H1 (cell line): ENCODE measurements around the gene TAB3. TPM values are rescaled to one million over a fixed set of nuclear protein-coding genes. Genes with fewer than 3 reads are reported as not detected.

Source experiments
- CTCF ChIA-PET: fragments of 300-600 bp; sonication (Branson Sonifier 250); formaldehyde crosslinking; loops from one replicate; lab custom pipeline; 2021; ENCODE audit not compliant: partially characterized antibody; lab: Charles Lee
- POLR2A ChIA-PET: fragments of 300-600 bp; sonication (Branson Sonifier 250); formaldehyde crosslinking; loops from one replicate; lab custom pipeline; 2021; ENCODE audit warnings: inconsistent platforms; ENCODE audit not compliant: partially characterized antibody; lab: Charles Lee
- DNase-seq, 2 experiments: peaks; one replicate each; pipeline versions ENCODE4 v3.0.0 to v3.0.0-alpha.2; 2010 to 2022; ENCODE audit warnings: low spot score in 2 of 2, low read depth in 1 of 2, mixed read lengths in 1 of 2
- FAIRE-seq: peaks from 2 replicates; lab custom pipeline; 2011; peaks lifted over from hg19 to GRCh38; lab: Jason Lieb, UNC
- H2AFZ ChIP-seq: 2 replicates; pipeline ENCODE4 v1.8.1; 2012; ENCODE audit warnings: low read length, inconsistent platforms
- H2AK5ac ChIP-seq: 2 replicates; pipeline ENCODE4 v1.6.1; 2013; ENCODE audit warnings: low read depth, low read length
- H2BK120ac ChIP-seq: replicated peaks from 2 replicates; pipeline ENCODE3; 2013; ENCODE audit warnings: low read depth, low read length, inconsistent platforms
- H2BK12ac ChIP-seq: 2 replicates; pipeline ENCODE4 v1.6.1; 2013; ENCODE audit warnings: low read depth, low read length
- H2BK15ac ChIP-seq: 2 replicates; pipeline ENCODE4 v1.6.1; 2013; ENCODE audit warnings: low read length
- H2BK20ac ChIP-seq: 2 replicates; pipeline ENCODE4 v1.6.1; 2013; ENCODE audit warnings: low read length
- H2BK5ac ChIP-seq: 2 replicates; pipeline ENCODE4 v1.6.1; 2013; ENCODE audit warnings: low read depth, low read length
- H3K14ac ChIP-seq: 2 replicates; pipeline ENCODE4 v1.6.1; 2013; ENCODE audit warnings: inconsistent platforms; ENCODE audit not compliant: insufficient read length
- H3K18ac ChIP-seq: 2 replicates; pipeline ENCODE4 v1.6.1; 2013; ENCODE audit warnings: low read length; ENCODE audit errors: extremely low read depth
- H3K23ac ChIP-seq: 2 replicates; pipeline ENCODE4 v1.6.1; 2013; ENCODE audit warnings: inconsistent platforms; ENCODE audit not compliant: insufficient read length
- H3K23me2 ChIP-seq: 2 replicates; pipeline ENCODE4 v1.6.1; 2013; ENCODE audit warnings: low read depth, low read length
- H3K27ac ChIP-seq: 2 replicates; pipeline ENCODE4 v1.6.1; 2011; ENCODE audit warnings: low read depth, low read length, inconsistent platforms
- H3K27me3 ChIP-seq, 4 experiments: replicated peaks in 1 of 4; 1 replicate in 1 of 4; 2 replicates in 3 of 4; pipeline versions ENCODE4 v1.6.1 to v1.8.1; 2011 to 2013; ENCODE audit warnings: low read length in 3 of 4, mild to moderate bottlenecking in 3 of 4, inconsistent platforms in 2 of 4, mixed read lengths in 2 of 4, moderate library complexity in 1 of 4; ENCODE audit not compliant: control insufficient read depth in 3 of 4, insufficient read depth in 3 of 4; ENCODE audit errors: extremely low read depth in 1 of 4
- H3K36me3 ChIP-seq, 4 experiments: 2 replicates each; pipeline versions ENCODE4 v1.6.1 to v1.8.1; 2011 to 2013; ENCODE audit warnings: mild to moderate bottlenecking in 4 of 4, low read length in 3 of 4, moderate library complexity in 2 of 4, control low read depth in 1 of 4, inconsistent platforms in 1 of 4; ENCODE audit not compliant: insufficient read depth in 4 of 4, control insufficient read depth in 2 of 4
- H3K4ac ChIP-seq: replicated peaks from 2 replicates; pipeline ENCODE3; 2013; ENCODE audit warnings: low read length, low read depth, mixed read lengths, inconsistent platforms; ENCODE audit not compliant: insufficient read length
- H3K4me1 ChIP-seq, 4 experiments: replicated peaks in 1 of 4; 1 replicate in 1 of 4; 2 replicates in 3 of 4; pipeline versions ENCODE4 v1.6.1 to v1.8.1; 2011 to 2013; ENCODE audit warnings: low read length in 3 of 4, inconsistent platforms in 2 of 4, mixed read lengths in 1 of 4; ENCODE audit not compliant: insufficient read depth in 4 of 4, control insufficient read depth in 3 of 4
- H3K4me2 ChIP-seq, 2 experiments: 2 replicates each; pipeline versions ENCODE4 v1.6.1 to v1.8.1; 2011 to 2013; ENCODE audit warnings: low read depth in 2 of 2, low read length in 2 of 2, control low read depth in 1 of 2, inconsistent platforms in 1 of 2, mild to moderate bottlenecking in 1 of 2; ENCODE audit not compliant: insufficient read depth in 1 of 2
- H3K4me3 ChIP-seq, 4 experiments: fragments of 200-600, 300-600 bp in 1 of 4; sonication (generic), shearing (Covaris generic), sonication (Bioruptor Twin) in 1 of 4; 2 replicates each; pipeline versions ENCODE4 v1.5.1 to v1.8.1; 2011 to 2016; ENCODE audit warnings: low read length in 4 of 4, low read depth in 3 of 4, control low read depth in 2 of 4, inconsistent platforms in 2 of 4, mild to moderate bottlenecking in 2 of 4, mixed read lengths in 1 of 4, moderate library complexity in 1 of 4; ENCODE audit not compliant: insufficient read depth in 2 of 4; ENCODE audit errors: extremely low read depth in 1 of 4
- H3K56ac ChIP-seq: replicated peaks from 2 replicates; pipeline ENCODE3; 2013; ENCODE audit warnings: low read depth, mild to moderate bottlenecking, mixed read lengths, low read length, inconsistent platforms; ENCODE audit not compliant: insufficient read length
- H3K79me1 ChIP-seq: 2 replicates; pipeline ENCODE4 v1.6.1; 2013; ENCODE audit warnings: low read depth, low read length, control low read depth
- H3K79me2 ChIP-seq, 2 experiments: 2 replicates each; pipeline versions ENCODE4 v1.6.1 to v1.8.1; 2012 to 2013; ENCODE audit warnings: low read length in 2 of 2, mild to moderate bottlenecking in 2 of 2, inconsistent platforms in 1 of 2; ENCODE audit not compliant: insufficient read depth in 2 of 2, control insufficient read depth in 1 of 2
- H3K9ac ChIP-seq, 4 experiments: replicated peaks in 1 of 4; 1 replicate in 1 of 4; 2 replicates in 3 of 4; pipeline versions ENCODE4 v1.6.1 to v1.8.1; 2011 to 2013; ENCODE audit warnings: low read depth in 3 of 4, low read length in 3 of 4, control low read depth in 2 of 4, mild to moderate bottlenecking in 2 of 4, moderate library complexity in 2 of 4, inconsistent platforms in 1 of 4; ENCODE audit errors: extremely low read depth in 1 of 4
- H3K9me3 ChIP-seq, 2 experiments: 2 replicates each; pipeline versions ENCODE4 v1.6.1 to v1.8.1; 2012 to 2013; ENCODE audit warnings: mild to moderate bottlenecking in 2 of 2, moderate library complexity in 2 of 2, control low read depth in 1 of 2, inconsistent platforms in 1 of 2, low read depth in 1 of 2, low read length in 1 of 2, mixed read lengths in 1 of 2; ENCODE audit not compliant: insufficient read depth in 2 of 2
- H4K20me1 ChIP-seq, 2 experiments: replicated peaks in 1 of 2; 2 replicates each; pipeline versions ENCODE3 to v1.8.1; 2011 to 2013; ENCODE audit warnings: inconsistent platforms in 2 of 2, low read length in 2 of 2, mild to moderate bottlenecking in 1 of 2; ENCODE audit not compliant: insufficient read depth in 2 of 2, control insufficient read depth in 1 of 2
- H4K5ac ChIP-seq: 2 replicates; pipeline ENCODE4 v1.6.1; 2013; ENCODE audit warnings: low read length, low read depth, mixed read lengths, inconsistent platforms; ENCODE audit not compliant: insufficient read length
- H4K8ac ChIP-seq: 2 replicates; pipeline ENCODE4 v1.8.0; 2013; ENCODE audit warnings: mild to moderate bottlenecking, moderate library complexity, low read length, inconsistent platforms; ENCODE audit not compliant: insufficient read depth; ENCODE audit errors: extremely low read depth
- H4K91ac ChIP-seq: replicated peaks from 2 replicates; pipeline ENCODE3; 2013; ENCODE audit warnings: low read length, mixed read lengths, inconsistent platforms; ENCODE audit not compliant: insufficient read length
- BCL11A ChIP-seq, 2 experiments: IDR thresholded peaks; one replicate each; pipeline ENCODE4 v1.6.1; 2011; ENCODE audit warnings: low read depth in 2 of 2, low read length in 2 of 2, mild to moderate bottlenecking in 2 of 2
- CHD2 ChIP-seq: IDR thresholded peaks from 2 replicates; pipeline ENCODE4 v1.6.1; 2012; ENCODE audit warnings: low read length, improper control_type of control experiment
- GABPA ChIP-seq: IDR thresholded peaks from 2 replicates; pipeline ENCODE4 v1.6.1; 2011; ENCODE audit warnings: mild to moderate bottlenecking, low read length, moderate library complexity, borderline replicate concordance; ENCODE audit not compliant: insufficient read depth
- KDM4A ChIP-seq: IDR thresholded peaks from one replicate; pipeline ENCODE4 v1.7.1; 2012; ENCODE audit warnings: low read depth, mild to moderate bottlenecking, moderate library complexity, low read length, inconsistent platforms; ENCODE audit not compliant: severe bottlenecking
- KDM5A ChIP-seq: fragments of 200-600 bp; IDR thresholded peaks from 2 replicates; pipeline ENCODE4 v1.7.1; 2012; ENCODE audit warnings: mild to moderate bottlenecking, low read length, inconsistent platforms, mixed read lengths
- NRF1 ChIP-seq: IDR thresholded peaks from 2 replicates; pipeline ENCODE4 v1.6.1; 2011; ENCODE audit warnings: mild to moderate bottlenecking, low read depth, low read length, improper control_type of control experiment
- POLR2AphosphoS5 ChIP-seq: IDR thresholded peaks from 2 replicates; pipeline ENCODE4 v1.6.1; 2011; ENCODE audit warnings: low read depth, low read length
- RFX5 ChIP-seq: IDR thresholded peaks from 2 replicates; pipeline ENCODE4 v1.6.1; 2011; ENCODE audit warnings: low read depth, low read length, improper control_type of control experiment, borderline replicate concordance
- RNF2 ChIP-seq: fragments of 200-900, 300-1000 bp; sonication (generic); IDR thresholded peaks from 2 replicates; pipeline ENCODE4 v1.7.1; 2016; ENCODE audit warnings: borderline replicate concordance, low read depth, mild to moderate bottlenecking, antibody characterized with exemption, low read length; ENCODE audit not compliant: poor library complexity, severe bottlenecking; ENCODE audit errors: missing control alignments
- SAP30 ChIP-seq: fragments of 300-600 bp; sonication (generic); IDR thresholded peaks from 2 replicates; pipeline ENCODE4 v1.7.1; 2012; ENCODE audit warnings: low read length, moderate library complexity, mild to moderate bottlenecking, inconsistent platforms; ENCODE audit not compliant: insufficient read depth, insufficient replicate concordance
- SIX5 ChIP-seq: IDR thresholded peaks from 2 replicates; pipeline ENCODE4 v1.6.1; 2011; ENCODE audit warnings: mild to moderate bottlenecking, low read depth, low read length
- SP1 ChIP-seq: IDR thresholded peaks from 2 replicates; pipeline ENCODE4 v1.6.1; 2011; ENCODE audit warnings: low read depth, low read length
- SRF ChIP-seq: IDR thresholded peaks from 2 replicates; pipeline ENCODE4 v1.6.1; 2011; ENCODE audit warnings: mild to moderate bottlenecking, low read depth, low read length, moderate library complexity
- WGBS, 2 experiments: shearing (Covaris generic) in 1 of 2; methylation state at CpG; one replicate each; pipeline versions ENCODE4 v1.1.6 to v1.1.7; 2013 to 2015; ENCODE audit warnings: low lambda C conversion rate in 2 of 2, mixed read lengths in 2 of 2, inconsistent platforms in 1 of 2, low coverage in 1 of 2, missing lambda C conversion rate in 1 of 2; ENCODE audit not compliant: insufficient replicate concordance in 2 of 2, insufficient coverage in 1 of 2, insufficient read length in 1 of 2; ENCODE audit errors: extremely low coverage in 1 of 2, missing lambda C conversion rate in 1 of 2; 5-methylcytosine and 5-hydroxymethylcytosine counted together
- polyA plus RNA-seq, 7 experiments: library from polyadenylated mRNA; depleted of rRNA in 3 of 7; stranded (reverse) in 5 of 7; unstranded in 2 of 7; fragments of >200 nt in 5 of 7; fragments of 200-250 nt in 2 of 7; gene quantifications; 1 replicate in 5 of 7; 2 replicates in 1 of 7; 4 replicates in 1 of 7; pipeline versions ENCODE4 v1.2.1 to v1.2.3, GENCODE V29; 2011 to 2013; ENCODE audit warnings: missing spikeins in 2 of 7, mixed read lengths in 2 of 7
- total RNA-seq: library from RNA; stranded (reverse); fragmentation: NEBNext Ultra II Directional; extraction: Animal tissue kit (Norgen Biotek cat#: 25700); gene quantifications from 2 replicates; pipeline ENCODE4 v1.2.1, GENCODE V29; 2021

TAB3 gene
- total and polyA plus RNA-seq, 2 of the 8 experiments (the other 6 are each of a cell fraction or from before 2014, with no cell fraction given), result 12.7 to 12.9 TPM

DNA sequence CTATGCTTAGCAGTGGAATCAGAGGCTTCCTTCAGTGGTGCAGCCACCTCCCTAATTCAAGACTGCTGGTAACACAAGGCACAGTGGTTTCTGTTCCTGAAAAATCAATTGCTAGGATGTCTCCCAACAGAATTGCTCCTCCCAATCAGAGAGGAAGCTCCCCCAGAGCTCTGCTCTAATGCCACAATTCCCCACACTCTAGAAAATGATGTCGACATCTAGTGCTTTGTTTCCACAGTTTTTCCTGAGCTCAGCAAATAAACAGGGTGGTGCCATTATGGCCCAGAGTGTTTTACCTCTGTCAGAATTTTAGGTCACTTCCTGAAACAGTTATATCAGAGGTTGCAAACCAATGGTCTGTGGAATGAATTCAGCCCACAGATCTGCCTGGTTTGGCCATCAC is 24.7 kb downstream of the TAB3 start:
- peaks cover 0 to under 1% (median 0%) of the 10 kb centered on the region in 4 experiments; a peak in 2 of 8 replicates for H3K36me3 ChIP-seq
- H2AFZ ChIP-seq, result no peak overlapping the region
- H3K9ac ChIP-seq, result no peak overlapping the region
- no peak overlapping the region for H2BK15ac ChIP-seq
- no peak overlapping the region for H2BK20ac ChIP-seq
- H4K8ac ChIP-seq, result no peak overlapping the region
- H3K18ac ChIP-seq, result no peak overlapping the region
- no peak overlapping the region for H3K14ac ChIP-seq
- no peak overlapping the region for H3K56ac ChIP-seq
- H3K4me2 ChIP-seq, result no peak overlapping the region
- 100% methylated on average over 1 of the region's 1 CpG; no CpG with 5 or more reads in 1 of the 2 experiments for WGBS, 2 experiments
- ChIA-PET POLR2A (interaction anchor here (0.5 kb wide), 1 partner anchor 192 kb away, joined by 4 read pairs; no protein-coding TSS in a partner anchor), CTCF (interaction anchor here (0.7 to 3.1 kb wide), 14 partner anchors 10 to 229 kb away, joined by 3 to 22 read pairs (median 3); no protein-coding TSS in a partner anchor)
- H3K23ac ChIP-seq, result no peak overlapping the region
- no peak overlapping the region for H4K5ac ChIP-seq
- H3K4me3 ChIP-seq, result no peak overlapping the region
- no peaks in the 10 kb centered on the region for H3K79me2 ChIP-seq
- no peak overlapping the region for H3K27ac ChIP-seq
- no peak overlapping the region for H2BK120ac ChIP-seq
- H3K23me2 ChIP-seq, result no peaks in the 10 kb centered on the region
- FAIRE-seq, result no peak
- no peaks in the 10 kb centered on the region for H4K20me1 ChIP-seq
- no peaks in the 10 kb centered on the region for H3K9me3 ChIP-seq
- H2BK5ac ChIP-seq, result no peak overlapping the region
- H4K91ac ChIP-seq, result no peak overlapping the region
- H2AK5ac ChIP-seq, result no peak overlapping the region
- no peak overlapping the region for H3K4ac ChIP-seq
- H2BK12ac ChIP-seq, result no peak overlapping the region
- no peak for DNase-seq
- H3K4me1 ChIP-seq, result no peaks in the 10 kb centered on the region
- no peaks in the 10 kb centered on the region for H3K27me3 ChIP-seq
- H3K79me1 ChIP-seq, result no peaks in the 10 kb centered on the region
- TF ChIP-seq KDM4A (no peak), SIX5 (no peak), BCL11A (IDR thresholded peaks at IDR 0.05; ENCODE audit: low read depth in 2 of 2, low read length in 2 of 2) (no peak), CHD2 (no peak), NRF1 (no peak), SRF (no peak), SAP30 (no peak), SP1 (no peak), RNF2 (no peak), POLR2AphosphoS5 (no peak), KDM5A (no peak), GABPA (no peak), RFX5 (no peak)
